ENCODE measurements around the gene PSMD11.
"Not testable (repeated sequence)": the region's sequence is repeated elsewhere in the genome, so short reads cannot be mapped to it uniquely, and the experiment has no call there.

The PSMD11 gene

GRCh38 chr17:32510466-32510865 is 66.2 kb downstream of the PSMD11 start:
- no peak for DNase-seq (ENCODE audit: low read depth, low spot score)

DNA sequence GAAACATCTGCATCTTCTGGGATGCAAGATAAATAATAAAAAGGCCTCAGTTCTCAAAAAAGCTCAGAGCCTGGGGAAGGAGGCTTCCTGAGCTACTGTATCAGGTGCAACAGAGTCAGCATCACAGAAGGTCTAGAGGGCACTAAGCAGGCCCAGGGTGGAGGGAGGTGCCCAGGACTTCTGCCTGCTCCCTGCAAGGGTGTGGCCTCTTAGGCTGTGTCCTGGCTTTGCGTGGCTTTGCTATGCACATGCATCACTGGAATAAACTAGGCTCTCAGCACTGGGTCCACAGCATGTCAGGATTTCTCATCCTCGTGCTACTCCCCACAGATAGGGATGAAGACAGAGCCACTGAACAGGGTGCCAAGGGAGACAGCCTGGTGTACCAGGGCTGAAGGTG is 68.0 kb downstream of the PSMD11 start:
- DNase-seq (ENCODE audit: low read depth, low spot score) = no peak

GRCh38 chr17:32513579-32513978 is 69.3 kb downstream of the PSMD11 start:
- DNase-seq (ENCODE audit: low read depth, low spot score) = no peak

DNA sequence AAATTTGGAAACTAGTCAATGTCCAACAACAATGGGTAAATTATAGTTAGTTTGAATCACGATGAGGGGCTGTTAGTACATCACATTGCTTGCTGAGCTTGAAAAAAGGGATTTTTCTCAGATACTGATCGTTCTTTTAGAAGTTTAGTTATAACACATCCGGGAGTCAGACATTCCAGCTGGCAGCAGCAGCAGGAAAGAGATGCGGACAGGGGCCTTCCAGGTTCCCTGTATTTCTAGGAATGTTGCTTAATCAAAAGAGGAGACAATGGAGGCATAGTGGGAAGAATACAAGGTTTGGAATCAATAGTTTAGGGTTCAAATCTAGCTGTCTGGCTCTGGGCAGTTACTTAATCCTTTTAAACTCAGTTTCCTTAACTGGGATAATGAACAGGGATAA is 70.3 kb downstream of the PSMD11 start:
- no peak for DNase-seq (ENCODE audit: low read depth, low spot score)

DNA sequence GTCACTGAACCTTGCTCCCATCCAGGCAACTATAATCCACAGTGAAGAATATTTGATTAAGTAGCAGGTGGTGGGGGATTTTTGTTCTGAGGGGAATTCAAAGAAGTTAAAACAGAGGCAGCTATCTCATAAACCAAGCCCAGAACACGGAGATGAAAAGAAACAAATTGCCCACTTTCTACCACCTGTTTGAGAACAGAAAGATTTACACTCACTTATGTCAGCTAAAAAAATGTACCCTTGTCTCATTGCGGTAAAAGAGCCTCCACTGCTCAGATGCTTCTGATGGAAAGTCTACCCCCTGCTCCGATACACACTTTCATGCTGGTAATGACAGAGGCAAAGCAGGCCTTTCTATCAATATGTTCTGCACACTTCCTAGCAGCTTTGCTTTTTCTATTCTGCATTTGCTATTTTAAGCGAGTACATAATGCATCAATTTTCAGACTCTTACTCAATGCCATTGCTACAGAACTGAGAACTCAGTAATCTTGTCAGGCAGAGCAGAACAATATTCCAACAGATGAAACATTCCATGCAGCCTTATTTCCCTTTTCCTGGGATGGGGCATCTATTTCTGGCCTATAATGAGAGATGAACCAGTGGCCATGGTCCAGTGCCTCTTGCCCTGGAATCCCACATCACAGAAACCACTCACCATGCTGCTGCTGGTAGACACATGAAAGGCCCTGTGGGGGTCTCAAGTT is 71.5 kb downstream of the PSMD11 start:
- no peak for DNase-seq (ENCODE audit: low read depth, low spot score)

DNA sequence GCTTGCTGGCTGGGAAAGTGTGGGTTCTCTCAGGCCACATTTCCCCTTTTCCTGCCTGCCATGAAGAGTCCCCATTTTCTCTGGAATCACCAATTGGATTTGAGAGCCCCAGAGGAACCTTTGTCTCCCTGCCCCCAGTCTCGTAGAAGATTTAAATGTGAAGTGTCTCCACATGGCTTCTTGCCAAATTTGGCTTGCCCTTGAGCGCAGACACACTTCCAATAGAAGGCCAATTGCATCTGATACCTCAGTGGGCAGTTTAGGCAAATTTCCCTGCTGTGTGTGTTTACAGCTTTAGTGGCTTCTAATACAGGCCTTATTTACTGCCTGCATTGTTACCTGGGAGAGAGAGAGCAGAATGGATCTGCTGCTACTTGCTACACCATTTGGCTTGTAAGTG is 72.1 kb downstream of the PSMD11 start:
- DNase-seq (ENCODE audit: low read depth, low spot score) = no peak

GRCh38 chr17:32516940-32517701 is 72.8 kb downstream of the PSMD11 start:
- DNase-seq (ENCODE audit: low read depth, low spot score) = no peak

GRCh38 chr17:32517982-32518381 is 73.7 kb downstream of the PSMD11 start:
- DNase-seq (ENCODE audit: low read depth, low spot score) = no peak

GRCh38 chr17:32518646-32519227 is 74.4 kb downstream of the PSMD11 start:
- DNase-seq (ENCODE audit: low read depth, low spot score) = no peak

- no peak for DNase-seq (ENCODE audit: low read depth, low spot score)
Measured at GRCh38 chr17:32519228-32520103, 75.2 kb downstream of the PSMD11 start.

GRCh38 chr17:32520104-32520701 is 75.9 kb downstream of the PSMD11 start:
- DNase-seq (ENCODE audit: low read depth, low spot score) = no peak

GRCh38 chr17:32520737-32521404 is 76.6 kb downstream of the PSMD11 start:
- DNase-seq (ENCODE audit: low read depth, low spot score) = no peak

GRCh38 chr17:32523017-32523680 is 78.8 kb downstream of the PSMD11 start:
- DNase-seq (ENCODE audit: low read depth, low spot score) = no peak

- DNase-seq (ENCODE audit: low read depth, low spot score) = no peak
Measured at GRCh38 chr17:32523827-32524552, 79.7 kb downstream of the PSMD11 start.

- not testable (repeated sequence) for DNase-seq (ENCODE audit: low read depth, low spot score)
Measured at GRCh38 chr17:32524553-32524880, 80.2 kb downstream of the PSMD11 start.

- no peak for DNase-seq (ENCODE audit: low read depth, low spot score)
Measured at GRCh38 chr17:32525122-32525521, 80.8 kb downstream of the PSMD11 start.

DNA sequence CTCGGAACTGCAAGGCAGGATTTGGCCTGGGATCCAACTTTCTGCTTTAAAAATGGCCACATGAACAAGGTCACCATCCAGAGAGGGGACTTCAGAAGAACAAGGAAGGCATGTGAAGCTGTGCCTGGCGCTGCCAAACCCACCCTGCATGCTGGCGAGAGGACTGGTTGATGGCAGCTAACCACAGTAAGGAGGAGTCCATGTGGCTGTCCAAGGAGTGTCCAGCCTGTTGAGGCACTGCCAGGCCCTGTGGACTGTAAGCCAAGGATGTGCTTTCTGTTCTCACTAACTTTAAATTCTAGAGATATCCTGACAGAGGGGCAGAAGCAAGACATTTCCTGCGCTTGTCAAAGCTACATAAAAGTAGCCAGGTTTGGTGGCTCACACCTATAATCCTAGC is 82.8 kb downstream of the PSMD11 start:
- DNase-seq (ENCODE audit: low read depth, low spot score) = no peak

GRCh38 chr17:32528825-32529224 is 84.5 kb downstream of the PSMD11 start:
- no peak for DNase-seq (ENCODE audit: low read depth, low spot score)

- DNase-seq (ENCODE audit: low read depth, low spot score) = no peak
Measured at GRCh38 chr17:32529604-32530003, 85.3 kb downstream of the PSMD11 start.

All from activated CD4-positive, CD25-positive, alpha-beta regulatory T cell treated with anti-CD3 and anti-CD28 coated beads, Interleukin-2, amount 50 U/mL, for 16 hours (primary cell).